ENCODE data around the gene BRME1.

Gene BRME1

GRCh38 chr19:13887517-13887916 is 18.4 kb downstream of the BRME1 start:
- DNase-seq (ENCODE audit: low read depth in 2 of 2) = no peak

- no peak for DNase-seq (ENCODE audit: low read depth in 2 of 2)
Measured at GRCh38 chr19:13887018-13887436, 18.9 kb downstream of the BRME1 start.

- DNase-seq (ENCODE audit: low read depth in 2 of 2) = no peak
Measured at GRCh38 chr19:13885826-13886365, 20.0 kb downstream of the BRME1 start.

GRCh38 chr19:13884726-13885591 is 21.0 kb downstream of the BRME1 start:
- no peak for DNase-seq (ENCODE audit: low read depth in 2 of 2)

GRCh38 chr19:13883516-13884064 is 22.3 kb downstream of the BRME1 start:
- no peak for DNase-seq (ENCODE audit: low read depth in 2 of 2)

GRCh38 chr19:13882836-13883235 is 23.1 kb downstream of the BRME1 start:
- no peak for DNase-seq (ENCODE audit: low read depth in 2 of 2)

DNA sequence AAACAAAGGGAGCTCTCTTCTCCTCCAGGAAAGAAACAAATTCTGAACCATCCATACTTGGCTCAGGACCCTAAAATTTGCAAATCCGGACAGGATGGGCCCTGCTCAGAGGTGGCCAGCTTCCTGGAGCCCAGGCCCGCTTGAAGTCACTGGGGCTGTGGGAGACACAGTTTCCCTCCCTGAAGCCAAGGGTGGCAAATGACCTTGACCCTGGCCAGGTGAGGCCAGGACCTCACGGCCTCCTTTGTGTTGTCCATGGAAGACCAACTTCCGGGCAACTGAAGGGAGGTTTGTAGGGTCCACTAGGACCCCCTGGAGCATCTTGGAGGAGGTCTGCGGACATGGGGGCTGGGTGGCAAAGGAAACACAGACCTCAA is 23.5 kb downstream of the BRME1 start:
- no peak for DNase-seq (ENCODE audit: low read depth in 2 of 2)

DNA sequence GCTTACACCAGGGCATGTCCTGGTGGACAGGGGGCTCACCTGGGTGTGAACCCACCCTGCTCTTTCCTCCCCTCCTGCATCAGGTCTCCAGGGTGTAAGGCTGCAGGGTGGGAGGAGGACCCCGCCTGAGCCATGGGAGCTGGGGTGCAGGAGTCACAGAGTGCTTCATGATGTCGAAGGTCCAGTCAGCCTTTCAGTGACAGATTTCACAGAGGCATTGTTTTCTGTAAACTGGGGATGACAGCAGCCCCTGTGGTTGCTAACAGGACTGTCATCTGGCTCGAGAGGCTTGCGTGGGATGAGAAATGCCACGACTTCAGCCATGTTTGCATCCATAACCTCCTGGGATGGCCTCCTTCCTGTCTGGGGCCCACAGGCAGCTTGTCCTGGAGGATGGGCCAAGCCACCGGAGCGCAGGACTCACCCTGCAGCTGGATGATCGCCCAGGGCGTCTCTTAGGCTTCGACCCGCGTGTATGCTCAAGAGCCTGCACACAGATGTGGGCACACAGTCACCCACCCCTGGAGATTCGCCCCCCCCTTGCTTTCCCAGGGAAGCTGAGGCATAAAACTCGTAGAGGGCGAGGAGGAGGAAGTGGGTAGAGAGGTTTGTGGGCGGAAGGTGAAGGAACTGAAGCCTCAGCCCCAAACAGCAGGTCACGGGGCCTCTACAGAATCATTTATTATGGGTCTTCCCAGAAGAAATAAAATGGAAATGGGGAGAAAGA is 24.1 kb downstream of the BRME1 start:
- no peak for DNase-seq (ENCODE audit: low read depth in 2 of 2)

- DNase-seq (ENCODE audit: low read depth in 2 of 2) = no peak
Measured at GRCh38 chr19:13881251-13881691, 24.6 kb downstream of the BRME1 start.

DNA sequence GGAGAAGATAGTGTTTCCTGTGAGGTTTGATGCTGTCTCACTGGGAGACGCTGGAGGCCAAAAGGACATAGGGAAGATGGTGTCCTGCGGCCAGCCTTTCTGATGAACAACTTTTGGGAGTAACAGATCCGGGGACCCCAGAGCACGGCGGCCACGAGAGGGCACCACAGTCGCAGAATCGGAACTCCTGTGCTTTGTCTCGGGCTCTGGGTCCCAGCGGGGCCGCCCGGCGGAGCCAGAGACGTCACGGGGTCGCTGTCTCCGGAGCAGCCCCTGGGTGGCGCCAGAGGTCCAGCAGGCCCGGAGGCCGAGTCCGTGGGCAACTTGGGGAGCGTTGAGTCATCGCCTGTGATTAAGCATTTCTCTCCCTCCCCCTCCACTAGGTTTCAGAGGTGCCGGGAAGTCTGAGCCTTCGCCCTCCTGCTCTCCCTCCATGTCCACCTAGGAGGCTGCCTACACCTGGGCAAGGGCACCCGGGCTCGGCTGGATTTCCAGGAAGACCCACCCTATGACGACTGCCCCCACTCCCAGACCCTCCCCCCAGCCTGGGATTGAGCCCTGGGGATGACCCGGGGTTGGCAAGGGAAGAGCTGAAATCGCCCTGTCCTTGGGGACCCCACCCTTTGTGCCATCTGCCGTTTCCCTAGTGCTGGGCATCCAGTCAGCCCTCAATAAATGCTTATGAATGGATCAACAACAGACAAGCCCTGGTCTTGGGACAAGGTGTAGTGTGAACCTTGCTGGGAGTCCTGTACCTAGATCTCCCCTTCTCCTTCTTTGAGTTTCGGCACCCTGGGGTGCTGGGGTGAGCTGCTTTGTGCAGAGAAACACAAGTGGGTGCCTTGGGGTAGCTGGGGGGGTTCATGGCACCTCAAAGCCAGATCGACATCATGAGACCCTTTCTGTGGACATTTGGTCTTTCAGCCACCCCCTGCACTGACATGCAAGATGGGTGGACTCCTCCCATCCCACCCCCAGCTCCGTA is 25.6 kb downstream of the BRME1 start:
- DNase-seq (ENCODE audit: low read depth in 2 of 2) = peak; percentile 98 to 99

- DNase-seq (ENCODE audit: low read depth in 2 of 2) = no peak
Measured at GRCh38 chr19:13877303-13877702, 28.6 kb downstream of the BRME1 start.

DNA sequence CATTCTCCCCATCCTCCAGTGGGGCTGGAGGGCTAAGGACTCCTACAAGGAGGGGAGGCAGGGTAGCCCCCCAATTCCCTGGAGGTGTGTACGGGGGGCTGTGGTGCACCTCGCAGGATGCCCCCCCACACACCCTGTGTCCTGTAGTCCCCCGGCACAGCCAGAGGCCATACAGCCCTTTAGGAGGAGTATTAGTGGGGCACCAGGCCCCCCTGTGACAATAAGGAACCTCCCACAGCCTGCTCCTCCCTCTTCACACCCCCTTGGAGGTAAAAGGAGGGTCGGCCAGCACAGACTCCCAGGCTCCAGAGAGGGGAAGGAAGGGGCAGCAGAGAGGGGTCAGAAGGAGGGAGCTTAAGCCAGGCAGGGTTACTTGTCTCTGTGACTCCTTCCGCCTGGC is 29.1 kb downstream of the BRME1 start, which contains the start of gene NANOS3:
TSS of gene NANOS3 (plus strand) at position 301 of the 400 bp plus-strand sequence. CDS start 115 bp downstream, outside the sequence.
- no peak for DNase-seq (ENCODE audit: low read depth in 2 of 2)

GRCh38 chr19:13875824-13876223 is 30.1 kb downstream of the BRME1 start:
- DNase-seq (ENCODE audit: low read depth in 2 of 2) = no peak

GRCh38 chr19:13873834-13874515 is 31.9 kb downstream of the BRME1 start:
- DNase-seq (ENCODE audit: low read depth in 2 of 2) = no peak

- no peak for DNase-seq (ENCODE audit: low read depth in 2 of 2)
Measured at GRCh38 chr19:13872695-13873389, 33.1 kb downstream of the BRME1 start.

DNA sequence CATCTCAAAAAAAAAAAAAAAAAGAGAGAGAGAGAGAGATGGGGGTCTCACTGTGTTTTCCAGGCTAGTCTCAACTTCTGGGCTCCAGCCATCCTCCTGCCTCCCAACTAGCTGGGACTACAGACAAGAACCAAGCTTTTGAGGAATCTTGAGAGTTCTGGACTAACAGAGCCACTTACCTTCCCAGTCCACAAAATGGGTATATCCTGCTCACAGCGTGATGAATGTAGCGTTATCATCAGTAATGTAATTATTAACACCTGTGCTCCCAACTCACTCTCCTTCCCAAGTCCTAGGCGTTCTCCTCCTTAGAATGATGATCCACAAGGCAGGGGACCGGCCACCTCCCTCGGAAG is 33.6 kb downstream of the BRME1 start:
- no peak for DNase-seq (ENCODE audit: low read depth in 2 of 2)

DNA sequence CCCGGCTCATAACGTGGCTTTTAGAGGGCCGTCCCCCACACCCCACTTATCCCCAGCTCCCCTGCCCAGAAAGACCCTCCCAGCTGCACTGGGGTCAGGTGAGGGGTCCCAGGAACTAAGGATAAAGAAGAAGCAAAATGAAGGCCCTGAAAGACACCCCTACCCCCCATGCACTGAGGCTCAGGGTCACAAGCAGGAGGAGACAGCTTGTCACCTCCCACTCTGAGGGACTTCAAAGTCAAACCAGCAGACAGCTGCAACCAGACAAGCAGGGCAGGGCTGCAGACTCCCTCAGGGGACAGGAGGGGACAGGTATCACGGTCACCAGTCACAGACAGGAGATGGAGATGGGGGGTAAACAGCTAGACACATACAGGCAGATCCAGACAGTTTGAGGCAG is 35.0 kb downstream of the BRME1 start:
- DNase-seq (ENCODE audit: low read depth in 2 of 2) = no peak

DNA sequence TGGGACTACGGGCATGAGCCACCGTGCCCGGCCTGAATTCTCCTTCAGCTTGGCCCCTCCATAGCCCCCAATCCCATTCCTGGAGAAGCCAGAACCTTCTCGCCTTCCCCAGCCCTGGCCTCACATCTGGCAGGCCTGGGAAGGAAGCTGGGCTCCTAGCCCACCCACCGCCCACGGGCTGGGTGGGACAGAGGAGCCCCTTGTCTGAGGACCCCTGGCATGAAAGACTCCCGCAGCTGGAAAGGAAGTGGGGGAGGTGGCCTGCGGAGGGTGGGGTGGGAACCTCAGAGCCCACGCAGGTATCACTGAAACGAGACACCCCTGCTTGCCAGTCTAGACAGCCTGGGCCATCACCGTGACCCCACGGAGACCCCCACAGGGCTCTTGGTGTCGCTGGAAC is 36.6 kb downstream of the BRME1 start:
- no peak for DNase-seq (ENCODE audit: low read depth in 2 of 2)

DNA sequence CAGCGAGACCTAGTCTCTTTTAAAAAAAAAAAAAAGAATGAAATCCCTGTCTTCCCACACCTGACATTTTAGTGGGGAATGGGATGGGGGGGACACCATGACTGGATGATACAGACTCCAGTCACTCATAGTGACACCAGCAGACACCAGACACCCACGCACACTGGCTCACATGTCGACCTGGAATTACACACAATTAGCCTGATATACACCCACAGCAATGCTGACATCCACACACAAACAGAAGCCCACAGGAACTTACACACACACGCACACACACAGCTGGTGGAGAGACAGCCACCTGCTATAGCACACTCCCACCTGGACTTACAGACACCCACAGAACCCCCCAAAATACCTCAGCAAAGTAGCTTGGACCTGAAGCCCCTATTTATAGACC is 37.3 kb downstream of the BRME1 start:
- DNase-seq (ENCODE audit: low read depth in 2 of 2) = no peak

DNA sequence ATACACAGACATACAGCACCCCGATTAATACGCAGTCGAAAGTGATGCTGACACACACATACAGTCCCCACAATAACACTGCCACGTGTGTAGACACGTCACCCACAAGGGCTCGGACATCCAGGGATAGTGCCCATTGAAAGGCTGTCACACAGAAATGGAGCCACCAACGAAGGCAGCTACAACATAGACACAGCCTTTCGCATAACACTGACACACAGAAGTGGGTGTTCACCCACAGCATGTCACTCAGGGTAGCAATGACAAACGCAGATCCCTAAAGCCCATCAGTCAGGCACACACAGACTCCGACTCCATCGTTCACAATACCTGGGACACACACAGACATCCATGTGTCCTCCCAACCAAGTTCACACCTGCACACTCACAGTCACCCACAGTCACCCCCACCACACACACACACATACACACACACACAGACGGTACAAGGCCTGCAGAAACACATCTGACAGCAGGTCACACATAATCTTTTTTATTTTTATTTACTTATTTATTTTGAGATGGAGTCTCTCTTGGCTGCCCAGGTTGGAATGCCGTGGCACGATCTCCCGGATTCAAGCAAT is 39.4 kb downstream of the BRME1 start:
- no peak for DNase-seq (ENCODE audit: low read depth in 2 of 2)
